Mononuclear cell (primary cell): ENCODE measurements around the gene ANKMY1. TPM values are rescaled to one million over a fixed set of nuclear protein-coding genes. Genes with fewer than 3 reads are reported as not detected.

Experiments used
- H3K27me3 ChIP-seq: 2 replicates; pipeline ENCODE4 v1.6.0; 2011; ENCODE audit warnings: low read length, control low read depth; ENCODE audit not compliant: insufficient read depth
- H3K4me1 ChIP-seq: 2 replicates; pipeline ENCODE4 v1.5.1; 2011; ENCODE audit warnings: mild to moderate bottlenecking, low read length, control low read depth; ENCODE audit not compliant: insufficient read depth
- H3K4me3 ChIP-seq: 2 replicates; pipeline ENCODE4 v1.5.1; 2011; ENCODE audit warnings: mild to moderate bottlenecking, low read length, moderate library complexity
- H3K9me3 ChIP-seq: 2 replicates; pipeline ENCODE4 v1.5.1; 2011; ENCODE audit warnings: low read depth, mild to moderate bottlenecking, control low read depth, low read length
- total RNA-seq: library from RNA; depleted of rRNA; stranded (reverse); fragments of >200 nt; gene quantifications from one replicate; pipeline ENCODE4 v1.2.3, GENCODE V29; 2012

Gene ANKMY1
- total RNA-seq, 1 donor, result 24.1 TPM

DNA sequence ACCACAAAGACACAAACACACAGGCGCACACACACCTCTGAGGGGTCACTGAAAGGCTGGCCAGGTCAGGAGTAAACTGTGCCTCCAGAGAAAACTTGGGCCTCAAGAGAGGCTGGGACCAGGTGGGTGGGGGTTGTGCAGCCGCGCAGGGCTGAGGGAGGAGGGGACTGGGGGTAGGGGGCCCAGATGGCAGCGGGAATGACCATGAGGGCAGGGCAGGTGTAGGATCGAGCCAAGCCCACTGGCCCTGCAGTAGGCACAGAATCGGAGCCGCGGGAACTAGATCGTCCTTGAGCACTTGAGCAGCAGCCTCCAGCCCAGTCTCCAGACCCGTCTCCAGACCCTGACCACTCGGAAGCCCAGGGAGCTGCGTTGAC, 36.8 kb downstream of the ANKMY1 start:
- H3K27me3 ChIP-seq, result no peaks in the 10 kb centered on the region
- peaks cover 6% of the 10 kb centered on the region for H3K9me3 ChIP-seq
- H3K4me3 ChIP-seq, result no peak overlapping the region
- H3K4me1 ChIP-seq, result no peaks in the 10 kb centered on the region

DNA sequence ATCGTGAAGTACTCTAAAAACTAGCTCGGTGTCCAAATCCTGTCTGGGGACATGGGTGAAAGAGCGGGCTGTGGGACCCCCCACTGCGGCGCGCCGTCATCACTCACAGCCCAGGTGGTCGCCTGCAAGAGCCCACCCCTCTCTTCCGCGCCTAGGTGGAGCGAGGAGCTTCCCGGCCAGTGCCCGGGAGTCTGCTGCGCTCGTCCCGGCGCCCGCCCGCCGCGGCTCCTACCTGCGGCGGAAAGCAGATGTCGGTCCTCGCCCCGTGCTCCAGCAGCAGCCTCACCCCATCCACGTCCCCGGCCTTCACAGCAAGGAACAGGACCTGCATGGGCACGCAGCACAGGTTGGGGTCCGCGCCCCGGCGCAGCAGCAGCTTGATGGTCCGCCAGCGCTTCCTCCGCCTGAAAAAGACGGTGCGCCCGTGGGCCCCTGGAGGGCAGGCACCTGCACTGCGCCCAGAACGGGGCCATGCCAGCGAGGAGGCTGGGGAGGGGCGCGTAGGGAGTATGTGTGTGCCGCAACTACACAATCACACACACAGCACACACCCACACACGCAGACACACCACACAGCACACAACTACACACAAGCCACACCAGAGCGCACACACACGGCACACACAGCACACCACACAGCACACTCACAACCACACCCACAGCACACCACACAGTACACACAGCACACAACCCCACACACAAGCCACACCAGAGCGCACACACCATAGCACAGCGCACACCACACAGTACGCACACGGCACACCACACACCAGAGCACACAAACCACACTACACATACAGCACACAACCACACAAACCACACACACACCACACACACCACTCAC, 37.4 kb downstream of the ANKMY1 start:
- Histone ChIP-seq H3K27me3 (no peaks in the 10 kb centered on the region), H3K4me3 (no peak overlapping the region)

DNA sequence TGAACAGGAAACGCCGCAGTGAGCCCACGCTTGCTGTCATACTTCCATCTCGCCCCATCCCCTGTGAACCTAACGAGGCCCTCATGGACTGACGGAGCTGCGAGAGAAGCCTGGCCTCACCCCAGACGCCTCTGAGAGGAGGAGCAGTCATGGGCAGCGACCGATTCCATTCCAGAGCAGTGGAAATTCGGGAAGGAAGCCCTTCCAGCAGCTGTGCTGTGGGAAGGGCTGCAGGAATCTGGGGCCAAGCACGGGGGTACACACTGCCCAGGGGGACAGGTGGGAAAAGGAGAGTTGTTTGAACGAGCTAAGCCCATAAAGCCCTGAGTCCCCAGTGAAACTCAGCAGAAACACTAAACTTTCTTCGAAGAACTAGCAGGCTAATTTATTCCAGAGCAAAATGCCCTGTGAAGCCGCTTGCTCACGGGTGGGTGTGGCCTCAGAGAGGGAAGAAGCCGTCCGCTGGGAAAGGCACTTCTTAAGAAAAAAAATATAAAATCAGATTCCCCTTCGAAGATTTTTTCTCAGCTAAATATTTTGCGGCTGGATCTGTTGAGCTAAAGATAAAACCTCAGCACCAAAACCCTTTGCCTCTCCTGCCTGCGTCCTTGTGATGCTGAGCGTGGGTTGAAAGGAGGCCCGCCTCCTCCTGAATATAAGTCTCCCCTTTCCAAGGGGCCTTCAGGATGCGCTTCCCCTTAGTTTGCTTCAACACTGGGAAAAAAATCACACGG, 38.2 kb downstream of the ANKMY1 start:
- Histone ChIP-seq H3K9me3 (no peaks in the 10 kb centered on the region), H3K4me1 (peaks cover 3% of the 10 kb centered on the region), H3K4me3 (no peak overlapping the region), H3K27me3 (no peaks in the 10 kb centered on the region)

More for the DNA sequence above, 37.4 kb downstream of the ANKMY1 start:
- Histone ChIP-seq H3K4me1 (no peaks in the 10 kb centered on the region), H3K9me3 (peaks cover 6% of the 10 kb centered on the region)

DNA sequence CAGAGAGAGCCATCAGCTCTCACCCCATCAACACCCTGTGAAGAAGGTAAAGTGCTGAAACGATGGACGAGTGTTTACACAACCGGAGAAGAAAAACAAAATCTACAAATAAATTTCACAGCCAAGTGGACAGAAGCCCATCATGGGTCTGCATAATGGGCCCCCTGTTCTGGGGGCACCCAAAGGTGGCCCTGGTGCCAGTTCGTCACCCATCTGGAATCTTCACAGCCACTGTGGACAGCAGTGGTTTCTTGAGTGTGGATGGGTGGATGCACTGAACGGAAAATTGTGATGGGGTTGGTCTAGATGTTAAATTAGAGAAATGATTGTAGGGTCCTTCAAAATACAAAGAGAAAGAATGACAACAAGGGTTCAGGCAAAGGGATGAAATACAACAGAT, 38.8 kb downstream of the ANKMY1 start:
- H3K27me3 ChIP-seq, result no peaks in the 10 kb centered on the region
- H3K4me3 ChIP-seq, result no peak overlapping the region
- H3K4me1 ChIP-seq, result peaks cover 9% of the 10 kb centered on the region
- H3K9me3 ChIP-seq, result no peaks in the 10 kb centered on the region

DNA sequence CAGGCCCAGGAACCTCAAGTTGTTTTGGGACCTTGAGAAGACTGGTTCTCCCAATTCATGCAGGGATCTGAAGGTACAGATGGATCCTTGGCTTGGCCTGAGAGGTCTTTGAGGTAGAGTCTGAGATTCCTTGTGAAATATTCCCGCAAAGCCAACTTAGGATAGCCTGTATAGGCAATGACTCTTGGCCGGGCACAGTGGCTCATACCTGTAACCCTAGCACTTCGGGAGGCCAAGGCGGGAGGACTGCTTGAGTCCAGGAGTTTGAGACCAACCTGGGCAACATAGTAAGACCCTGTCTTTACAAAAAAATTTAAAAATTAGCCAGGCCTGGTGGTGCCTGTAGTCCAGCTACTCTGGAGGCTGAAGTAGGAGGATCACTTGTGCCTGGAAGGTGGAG, 40.4 kb downstream of the ANKMY1 start:
- Histone ChIP-seq H3K9me3 (no peaks in the 10 kb centered on the region), H3K4me1 (peaks cover 16% of the 10 kb centered on the region), H3K4me3 (no peak overlapping the region), H3K27me3 (no peaks in the 10 kb centered on the region)

DNA sequence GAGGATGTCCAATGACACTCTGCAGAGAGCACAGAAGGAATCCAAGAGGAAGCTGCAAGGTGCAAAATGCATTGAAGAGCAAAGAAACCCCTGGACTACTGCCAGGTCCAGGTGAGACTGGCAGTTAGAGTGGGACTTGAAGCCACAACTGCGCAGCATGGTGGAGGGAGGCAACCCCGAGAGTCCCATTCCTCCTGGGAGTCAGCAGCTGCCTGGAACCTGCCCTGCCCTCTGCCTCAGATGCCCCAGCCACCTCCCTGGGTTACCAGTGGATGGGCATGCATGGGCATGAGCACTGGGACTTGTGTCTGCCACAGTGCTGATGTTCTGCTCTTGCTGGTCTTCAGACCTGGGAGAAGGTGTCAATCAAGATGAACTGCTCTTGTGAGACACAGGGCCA, 43.2 kb downstream of the ANKMY1 start:
- no peaks in the 10 kb centered on the region for H3K27me3 ChIP-seq
- peaks cover 16% of the 10 kb centered on the region for H3K4me1 ChIP-seq
- H3K4me3 ChIP-seq, result no peak overlapping the region
- H3K9me3 ChIP-seq, result no peaks in the 10 kb centered on the region

DNA sequence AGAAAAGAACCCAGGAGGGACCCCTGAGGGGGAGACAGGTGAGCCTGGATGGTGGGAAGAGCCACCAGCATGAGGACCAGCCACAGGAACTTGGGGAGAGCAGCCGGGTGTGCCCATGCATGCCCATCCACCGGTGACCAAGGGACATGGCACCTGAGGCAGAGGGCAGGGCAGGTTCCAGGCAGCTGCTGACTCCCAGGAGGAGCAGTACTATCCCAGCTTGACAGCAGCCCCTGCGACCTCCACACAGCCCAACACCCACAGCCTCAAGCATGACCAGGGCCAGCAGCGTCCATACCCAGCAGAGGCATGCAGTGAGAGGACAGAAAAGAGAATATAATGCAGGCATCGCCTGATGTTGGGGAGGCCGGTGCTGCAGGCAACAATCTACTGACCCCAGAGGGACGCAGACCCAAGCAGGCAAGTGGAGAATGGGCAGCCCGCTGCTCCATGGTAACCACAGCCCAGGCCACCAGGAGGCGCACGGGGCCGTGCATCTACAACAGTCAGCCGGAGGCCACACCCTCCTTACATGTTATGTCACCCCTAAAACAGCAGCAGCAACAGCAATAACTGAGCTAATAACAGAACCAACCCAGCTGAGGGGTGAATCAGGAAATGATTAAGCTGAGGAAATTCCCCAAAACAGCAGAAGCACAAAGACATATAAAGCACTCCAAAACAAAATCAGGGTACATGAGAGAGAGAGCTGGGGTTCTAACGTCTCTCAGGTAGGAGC, 44.1 kb downstream of the ANKMY1 start:
- H3K9me3 ChIP-seq, result no peaks in the 10 kb centered on the region
- H3K4me1 ChIP-seq, result peaks cover 16% of the 10 kb centered on the region
- H3K4me3 ChIP-seq, result no peak overlapping the region
- no peaks in the 10 kb centered on the region for H3K27me3 ChIP-seq

DNA sequence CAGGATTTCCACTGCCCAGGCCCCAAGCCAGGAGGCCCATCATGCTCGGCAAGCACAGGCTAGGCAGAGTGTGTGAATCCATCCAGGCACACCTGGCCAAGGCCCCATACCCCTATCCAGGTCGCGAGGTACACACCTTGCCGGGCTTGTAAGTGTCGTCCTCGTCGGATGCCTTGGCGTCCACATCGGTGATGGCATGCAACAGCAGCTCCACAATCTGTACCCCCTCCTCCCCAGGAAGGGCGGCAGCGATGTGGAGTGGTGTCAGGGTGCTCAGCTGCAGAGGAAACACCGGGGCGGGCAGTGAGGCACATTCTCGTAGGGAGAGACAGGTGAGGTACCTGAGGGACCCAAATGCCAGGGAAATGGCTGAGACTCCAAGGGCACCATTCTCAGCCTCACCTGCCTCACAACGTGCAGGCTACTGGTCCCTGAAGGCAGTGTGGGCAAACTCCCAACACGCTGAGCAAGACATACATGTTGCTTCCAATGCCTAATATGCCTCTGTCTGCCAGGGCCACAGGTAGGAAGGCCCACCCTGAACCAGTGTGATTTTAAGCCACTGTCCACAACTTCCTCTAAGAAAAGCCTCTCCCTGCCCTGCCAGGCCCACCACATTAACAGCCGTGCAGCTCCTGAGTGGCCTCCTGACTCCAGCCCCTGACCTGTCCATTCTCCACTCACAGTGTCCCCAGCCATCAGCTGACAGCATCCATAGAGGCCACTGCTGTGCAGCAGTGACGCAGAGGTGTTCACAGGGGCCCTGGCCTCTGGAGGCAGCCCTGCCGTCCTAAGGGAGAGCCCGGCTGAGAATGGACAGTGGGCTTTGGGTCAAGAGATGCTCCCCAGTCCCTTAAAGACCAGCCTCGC, 44.9 kb downstream of the ANKMY1 start:
- Histone ChIP-seq H3K9me3 (no peaks in the 10 kb centered on the region), H3K4me1 (peaks cover 16% of the 10 kb centered on the region), H3K27me3 (no peaks in the 10 kb centered on the region), H3K4me3 (no peak overlapping the region)

DNA sequence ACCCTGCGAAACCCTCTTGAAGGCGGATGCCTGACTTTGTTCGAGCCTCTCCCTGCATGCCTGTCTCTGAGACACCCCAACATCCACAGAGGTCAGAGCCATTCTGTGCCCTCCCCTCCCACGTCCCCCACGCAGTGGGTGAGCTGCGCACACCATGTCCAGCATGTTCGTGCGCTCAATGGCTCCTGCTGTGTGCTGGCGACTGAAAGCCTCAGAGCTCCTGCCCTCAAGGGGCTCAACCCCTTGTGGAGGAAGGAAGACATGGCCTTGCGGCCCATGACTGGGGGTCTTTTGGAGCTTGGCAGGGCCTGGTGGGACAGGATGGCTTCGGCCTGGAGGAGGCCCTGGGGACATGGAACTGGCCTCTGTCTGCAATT, 45.7 kb downstream of the ANKMY1 start:
- H3K4me1 ChIP-seq, result peaks cover 16% of the 10 kb centered on the region
- no peak overlapping the region for H3K4me3 ChIP-seq
- no peaks in the 10 kb centered on the region for H3K9me3 ChIP-seq
- H3K27me3 ChIP-seq, result no peaks in the 10 kb centered on the region

DNA sequence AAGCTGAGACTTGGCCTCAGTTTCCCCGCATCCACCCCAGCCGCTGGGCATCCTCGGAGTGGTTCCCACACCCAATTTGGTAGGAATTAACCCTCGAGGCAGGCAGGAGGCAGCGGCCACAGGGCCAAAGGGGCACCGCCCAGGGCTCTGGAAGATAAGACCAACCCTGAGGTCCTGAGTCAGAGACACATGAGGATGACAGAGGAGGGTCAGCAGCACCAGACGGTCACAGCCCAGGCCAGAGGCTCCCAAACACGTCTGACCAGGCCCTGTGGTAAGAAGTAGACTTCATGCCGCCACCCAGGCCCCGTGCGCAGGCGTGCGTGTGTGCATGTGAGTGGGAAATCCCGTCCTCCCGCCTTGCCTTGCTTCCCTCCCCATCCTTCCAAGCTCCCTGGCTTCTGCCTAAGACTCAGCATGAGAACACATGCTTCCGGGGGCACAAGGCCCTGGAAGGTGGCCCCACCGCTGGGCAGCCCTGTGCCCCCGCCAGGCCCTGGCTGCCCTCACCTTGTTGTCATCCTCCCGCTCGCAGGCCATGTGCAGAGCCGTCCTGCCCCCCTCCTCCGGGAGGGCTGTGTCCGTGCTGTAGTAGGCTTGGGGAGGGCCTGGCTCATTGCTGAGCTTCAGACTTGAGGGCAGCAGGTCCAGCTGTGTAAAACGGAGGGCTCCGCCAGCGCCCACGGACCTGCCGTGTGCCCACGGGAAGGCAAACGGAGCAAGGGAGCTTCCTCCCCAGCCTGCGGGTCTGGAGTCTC, 46.3 kb downstream of the ANKMY1 start:
- H3K4me1 ChIP-seq, result peaks cover 16% of the 10 kb centered on the region
- H3K9me3 ChIP-seq, result no peaks in the 10 kb centered on the region
- H3K4me3 ChIP-seq, result no peak overlapping the region
- H3K27me3 ChIP-seq, result no peaks in the 10 kb centered on the region

DNA sequence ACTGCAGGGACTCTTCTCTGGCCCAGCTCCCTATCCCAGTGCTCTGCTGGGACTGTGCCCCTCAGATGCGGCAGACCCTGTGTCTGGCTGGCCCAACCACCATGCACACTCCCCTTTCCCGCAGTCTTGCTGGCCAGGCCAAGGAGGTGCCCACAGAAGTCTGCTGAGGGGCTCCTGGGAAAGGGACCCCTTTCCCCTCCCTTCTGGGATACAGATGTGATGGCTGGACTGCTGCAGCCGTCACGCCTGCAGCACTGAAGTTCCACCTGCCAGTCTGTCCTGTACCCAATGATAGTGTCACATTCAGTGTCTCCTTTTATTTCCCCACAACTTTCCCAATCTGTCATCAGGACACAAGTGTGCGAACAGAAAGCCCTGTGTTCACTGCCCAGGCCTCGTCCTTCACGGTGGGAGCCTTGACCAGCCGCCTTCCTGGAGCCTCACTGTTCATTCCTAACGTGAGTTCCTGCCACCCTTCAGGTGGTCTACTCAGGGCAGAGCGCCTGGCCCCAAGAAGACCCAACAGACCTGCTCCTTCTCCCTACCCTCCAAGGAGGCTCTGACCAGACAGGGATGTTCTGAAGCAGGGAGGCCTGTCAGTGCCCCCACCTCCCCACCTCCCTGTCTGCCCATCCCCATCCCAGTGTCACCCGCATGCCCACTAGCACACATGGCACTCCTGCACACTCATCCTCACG, 47.1 kb downstream of the ANKMY1 start:
- no peaks in the 10 kb centered on the region for H3K27me3 ChIP-seq
- H3K9me3 ChIP-seq, result no peaks in the 10 kb centered on the region

DNA sequence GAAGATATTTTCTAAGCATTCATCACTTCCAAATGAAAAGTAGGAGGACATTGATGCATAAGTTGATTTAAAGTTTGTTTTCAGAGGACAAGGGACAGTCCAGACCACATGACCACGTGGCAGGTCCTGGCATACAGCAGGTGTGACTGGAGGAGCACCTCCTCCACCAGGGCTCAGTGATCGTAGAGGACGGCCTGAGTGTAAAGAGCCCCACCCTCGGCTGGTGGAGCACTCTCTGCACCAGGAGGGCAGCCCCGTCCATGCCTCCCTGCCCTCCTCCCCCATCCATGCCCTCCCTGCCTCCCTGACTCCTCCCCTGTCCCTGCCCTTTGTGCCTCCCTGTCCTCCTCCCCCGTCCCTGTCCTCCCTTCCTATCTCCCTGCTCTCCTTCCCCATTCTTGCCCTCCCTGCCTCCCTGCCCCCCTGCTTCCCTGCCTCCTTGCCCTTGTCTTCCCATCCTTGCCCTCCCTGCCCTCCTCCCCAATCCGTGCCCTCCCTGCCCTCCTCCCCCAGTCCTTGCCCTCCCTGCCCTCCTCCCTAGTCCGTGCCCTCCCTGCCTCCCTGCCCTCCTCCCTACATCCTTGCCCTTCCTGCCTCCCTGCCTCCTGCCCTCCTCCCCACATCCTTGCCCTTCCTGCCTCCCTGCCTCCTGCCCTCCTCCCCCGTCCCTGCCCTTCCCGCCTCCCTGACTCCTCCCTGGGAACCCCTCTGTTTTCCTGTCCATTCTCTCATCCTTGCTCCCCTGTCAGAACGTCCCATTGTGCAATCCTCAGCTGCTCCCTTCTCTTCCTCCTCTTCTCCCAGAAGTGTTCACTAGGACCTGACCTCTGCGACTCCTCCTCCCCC, 47.9 kb downstream of the ANKMY1 start:
- no peak overlapping the region for H3K4me3 ChIP-seq
- no peaks in the 10 kb centered on the region for H3K9me3 ChIP-seq
- H3K4me1 ChIP-seq, result peaks cover 16% of the 10 kb centered on the region
- no peaks in the 10 kb centered on the region for H3K27me3 ChIP-seq

More for the DNA sequence above, 47.1 kb downstream of the ANKMY1 start:
- Histone ChIP-seq H3K4me1 (peaks cover 16% of the 10 kb centered on the region), H3K4me3 (no peak overlapping the region)
